KG1 (cell line): ENCODE data around the gene RPH3AL.

Source experiments
- DNase-seq: peaks from one replicate; lab custom pipeline; 2025; lab: John Stamatoyannopoulos, UW

Gene RPH3AL

GRCh38 chr17:352421-353212 lies at the start of gene RPH3AL:
Gene RPH3AL, minus strand, starts transcription at chr17:352807. Its CDS starts 25,264 bp downstream, at chr17:327543.
- peak; percentile 1 for DNase-seq

- DNase-seq: no peak
Measured at GRCh38 chr17:400257-400656, 47.6 kb upstream of the RPH3AL start.

- no peak for DNase-seq
Measured at GRCh38 chr17:396788-397187, 44.2 kb upstream of the RPH3AL start.

- no peak for DNase-seq
Measured at GRCh38 chr17:395974-396373, 43.4 kb upstream of the RPH3AL start.

- no peak for DNase-seq
Measured at GRCh38 chr17:395179-395578, 42.6 kb upstream of the RPH3AL start.

GRCh38 chr17:394718-395095 lies 42.1 kb upstream of the RPH3AL start:
- DNase-seq: no peak

GRCh38 chr17:393806-394717 lies 41.5 kb upstream of the RPH3AL start:
- DNase-seq: no peak

- no peak for DNase-seq
Measured at GRCh38 chr17:391850-392249, 39.2 kb upstream of the RPH3AL start.

GRCh38 chr17:390025-390424 lies 37.4 kb upstream of the RPH3AL start:
- no peak for DNase-seq

- no peak for DNase-seq
Measured at GRCh38 chr17:388087-388486, 35.5 kb upstream of the RPH3AL start.

- no peak for DNase-seq
Measured at GRCh38 chr17:386141-386876, 33.7 kb upstream of the RPH3AL start.

GRCh38 chr17:385836-386140 lies 33.2 kb upstream of the RPH3AL start:
- DNase-seq: no peak

- DNase-seq: no peak
Measured at GRCh38 chr17:385178-385835, 32.7 kb upstream of the RPH3AL start.

- no peak for DNase-seq
Measured at GRCh38 chr17:384622-385177, 32.1 kb upstream of the RPH3AL start.

GRCh38 chr17:383771-384621 lies 31.4 kb upstream of the RPH3AL start:
- no peak for DNase-seq

GRCh38 chr17:382644-383533 lies 30.3 kb upstream of the RPH3AL start:
- no peak for DNase-seq

GRCh38 chr17:381941-382643 lies 29.5 kb upstream of the RPH3AL start:
- DNase-seq: no peak

- no peak for DNase-seq
Measured at GRCh38 chr17:381516-381915, 28.9 kb upstream of the RPH3AL start.
